IPS-18a (cell line): Measurements from ENCODE around the gene TMEM132C.

Experiments used
- H3K27ac ChIP-seq: one replicate; pipeline ENCODE4 v1.5.1; 2013; ENCODE audit warnings: low read length
- H3K27me3 ChIP-seq: one replicate; pipeline ENCODE4 v1.6.1; 2013; ENCODE audit warnings: mild to moderate bottlenecking, low read length; ENCODE audit not compliant: control insufficient read depth, insufficient read depth
- H3K36me3 ChIP-seq: one replicate; pipeline ENCODE4 v1.6.1; 2013; ENCODE audit warnings: low read depth, low read length; ENCODE audit not compliant: control insufficient read depth
- H3K4me1 ChIP-seq: one replicate; pipeline ENCODE4 v1.6.1; 2013; ENCODE audit warnings: low read depth, low read length; ENCODE audit not compliant: control insufficient read depth
- H3K4me3 ChIP-seq: one replicate; pipeline ENCODE4 v1.5.1; 2013; ENCODE audit warnings: low read length
- H3K9ac ChIP-seq: one replicate; pipeline ENCODE4 v1.6.1; 2013; ENCODE audit warnings: mild to moderate bottlenecking, low read length, moderate library complexity
- H3K9me3 ChIP-seq: one replicate; pipeline ENCODE4 v1.6.1; 2013; ENCODE audit warnings: low read depth, low read length; ENCODE audit not compliant: control insufficient read depth

The TMEM132C gene

GRCh38 chr12:128652136-128652751 lies 385.3 kb downstream of the TMEM132C start:
- Histone ChIP-seq H3K9me3 (peaks cover 15% of the 10 kb centered on the region), H3K27me3 (no peaks in the 10 kb centered on the region), H3K4me1 (no peaks in the 10 kb centered on the region), H3K27ac (no peak overlapping the region), H3K4me3 (no peak overlapping the region), H3K9ac (no peak overlapping the region), H3K36me3 (no peaks in the 10 kb centered on the region)

DNA sequence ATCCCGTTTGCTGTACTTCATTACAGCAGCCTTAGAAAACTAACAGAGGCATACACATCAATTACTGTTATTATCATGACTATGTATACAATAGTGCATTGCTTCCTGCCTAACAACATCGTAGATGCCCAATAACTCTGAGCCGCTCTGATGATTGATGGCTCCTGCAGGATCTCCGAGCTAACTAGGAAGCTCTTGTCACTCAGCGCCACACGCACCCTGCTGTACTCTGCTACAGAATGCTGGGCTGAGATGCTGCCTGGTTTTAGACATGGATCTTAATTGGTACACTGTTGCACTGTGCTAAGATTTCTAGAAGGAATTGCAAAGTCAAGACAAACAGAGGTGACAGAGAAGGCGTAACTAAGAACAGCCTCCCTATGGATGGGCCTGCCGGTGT lies 387.5 kb downstream of the TMEM132C start:
- no peak overlapping the region for H3K4me3 ChIP-seq
- H3K4me1 ChIP-seq = no peaks in the 10 kb centered on the region
- no peak overlapping the region for H3K9ac ChIP-seq
- no peaks in the 10 kb centered on the region for H3K36me3 ChIP-seq
- H3K9me3 ChIP-seq = peaks cover 15% of the 10 kb centered on the region
- H3K27me3 ChIP-seq = no peaks in the 10 kb centered on the region
- H3K27ac ChIP-seq = no peak overlapping the region

GRCh38 chr12:128657378-128657777 lies 390.4 kb downstream of the TMEM132C start:
- Histone ChIP-seq H3K27ac (no peak overlapping the region), H3K36me3 (no peaks in the 10 kb centered on the region), H3K27me3 (no peaks in the 10 kb centered on the region), H3K4me1 (no peaks in the 10 kb centered on the region), H3K4me3 (no peak overlapping the region), H3K9me3 (peaks cover 13% of the 10 kb centered on the region), H3K9ac (no peak overlapping the region)

DNA sequence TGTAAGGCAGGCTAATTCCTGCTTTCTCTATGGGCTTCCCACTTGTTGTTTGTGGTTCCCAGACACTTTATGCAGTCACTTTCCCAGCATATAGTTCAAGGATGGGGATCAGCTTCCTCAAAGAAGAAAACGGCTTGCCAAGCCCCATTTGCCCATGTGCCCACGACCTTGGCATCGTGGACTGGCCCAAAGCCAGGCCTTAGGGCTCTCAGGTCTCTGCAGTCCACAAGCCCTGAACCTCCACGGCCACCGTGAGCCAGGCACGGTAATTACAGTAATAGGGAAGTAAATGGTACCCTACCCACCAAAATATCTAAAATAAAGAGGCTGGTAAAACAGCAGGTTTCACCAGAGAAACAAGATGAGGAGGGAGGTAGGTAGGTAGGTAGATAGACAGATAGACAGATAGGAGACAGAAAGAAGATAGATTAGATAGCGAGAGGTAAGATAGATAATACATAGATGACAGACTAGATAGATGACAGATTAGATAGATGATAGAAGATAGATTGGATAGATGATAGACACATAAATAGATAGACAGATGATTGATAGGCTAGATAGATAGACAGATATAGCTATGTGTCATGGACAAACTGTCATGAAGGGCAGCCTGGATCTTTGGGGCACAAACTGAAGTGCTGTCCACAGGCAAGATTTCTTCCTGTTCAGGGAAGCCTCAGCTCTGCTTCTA lies 393.7 kb downstream of the TMEM132C start:
- no peaks in the 10 kb centered on the region for H3K36me3 ChIP-seq
- no peak overlapping the region for H3K27ac ChIP-seq
- H3K27me3 ChIP-seq = no peaks in the 10 kb centered on the region
- H3K9ac ChIP-seq = no peak overlapping the region
- peaks cover 29% of the 10 kb centered on the region for H3K9me3 ChIP-seq
- H3K4me1 ChIP-seq = no peaks in the 10 kb centered on the region
- H3K4me3 ChIP-seq = no peak overlapping the region

GRCh38 chr12:128661226-128661569 lies 394.2 kb downstream of the TMEM132C start:
- H3K27me3 ChIP-seq = no peaks in the 10 kb centered on the region
- H3K9me3 ChIP-seq = peaks cover 29% of the 10 kb centered on the region
- H3K9ac ChIP-seq = no peak overlapping the region

GRCh38 chr12:128662101-128662500 lies 395.1 kb downstream of the TMEM132C start:
- H3K36me3 ChIP-seq = no peaks in the 10 kb centered on the region
- H3K4me1 ChIP-seq = no peaks in the 10 kb centered on the region
- peaks cover 30% of the 10 kb centered on the region for H3K9me3 ChIP-seq
- no peak overlapping the region for H3K27ac ChIP-seq
- H3K4me3 ChIP-seq = no peak overlapping the region
- no peak overlapping the region for H3K9ac ChIP-seq
- H3K27me3 ChIP-seq = no peaks in the 10 kb centered on the region

More at GRCh38 chr12:128661226-128661569, 394.2 kb downstream of the TMEM132C start:
- Histone ChIP-seq H3K27ac (no peak overlapping the region), H3K4me1 (no peaks in the 10 kb centered on the region), H3K36me3 (no peaks in the 10 kb centered on the region), H3K4me3 (no peak overlapping the region)

DNA sequence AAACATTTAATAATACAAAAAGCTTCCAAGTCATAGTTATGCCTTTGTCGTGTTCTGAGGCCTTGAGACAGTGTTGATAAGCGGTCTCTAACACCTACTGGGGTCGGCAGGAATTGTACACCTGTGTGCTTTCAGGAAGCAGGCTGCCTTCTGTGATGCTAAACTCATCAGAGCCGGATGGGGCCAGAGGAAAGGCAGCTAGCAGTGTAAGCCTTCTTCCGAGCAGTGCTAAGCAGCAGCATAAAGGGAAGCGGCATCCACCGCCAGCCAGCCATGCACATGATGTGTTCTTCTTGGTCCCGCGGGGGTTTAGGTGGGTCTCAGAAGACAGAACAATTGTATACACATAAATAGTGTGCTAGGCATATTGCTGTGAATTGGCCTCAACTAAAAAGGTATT lies 397.5 kb downstream of the TMEM132C start:
- no peaks in the 10 kb centered on the region for H3K36me3 ChIP-seq

GRCh38 chr12:128667193-128667592 lies 400.2 kb downstream of the TMEM132C start:
- Histone ChIP-seq H3K27ac (no peak overlapping the region), H3K9ac (no peak overlapping the region), H3K9me3 (peaks cover 34% of the 10 kb centered on the region), H3K4me3 (no peak overlapping the region), H3K36me3 (no peaks in the 10 kb centered on the region), H3K27me3 (no peaks in the 10 kb centered on the region), H3K4me1 (no peaks in the 10 kb centered on the region)

More for the DNA sequence above, 397.5 kb downstream of the TMEM132C start:
- H3K27me3 ChIP-seq = no peaks in the 10 kb centered on the region
- no peak overlapping the region for H3K9ac ChIP-seq
- H3K9me3 ChIP-seq = peaks cover 33% of the 10 kb centered on the region
- H3K27ac ChIP-seq = no peak overlapping the region
- no peaks in the 10 kb centered on the region for H3K4me1 ChIP-seq
- no peak overlapping the region for H3K4me3 ChIP-seq

DNA sequence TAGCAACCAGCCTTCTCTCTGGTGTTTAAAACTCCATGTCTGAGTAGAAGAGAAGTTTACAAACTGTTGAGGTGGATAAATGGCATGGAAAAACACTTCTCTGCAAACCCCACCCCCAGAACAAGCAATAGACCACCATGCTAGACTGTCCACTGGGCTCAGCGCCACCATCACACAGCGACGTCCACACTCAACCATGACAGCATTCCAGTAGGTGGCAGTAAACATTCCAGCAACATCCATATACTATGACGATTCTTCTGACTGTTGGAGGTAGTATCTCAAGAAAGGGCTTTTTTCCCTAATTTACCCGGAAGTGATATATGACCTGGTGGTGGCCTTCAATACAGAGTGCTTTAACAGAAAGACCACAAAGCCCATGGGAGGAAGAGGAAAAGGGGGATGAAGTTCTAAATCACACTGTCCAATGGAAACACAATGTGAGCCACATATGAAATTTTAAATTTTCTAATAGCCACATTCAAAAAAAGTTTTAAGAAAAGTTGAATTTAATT lies 404.6 kb downstream of the TMEM132C start:
- no peaks in the 10 kb centered on the region for H3K27me3 ChIP-seq
- no peak overlapping the region for H3K9ac ChIP-seq
- peaks cover 20% of the 10 kb centered on the region for H3K9me3 ChIP-seq
- no peaks in the 10 kb centered on the region for H3K4me1 ChIP-seq
- H3K36me3 ChIP-seq = no peaks in the 10 kb centered on the region
- H3K27ac ChIP-seq = no peak overlapping the region
- H3K4me3 ChIP-seq = no peak overlapping the region

DNA sequence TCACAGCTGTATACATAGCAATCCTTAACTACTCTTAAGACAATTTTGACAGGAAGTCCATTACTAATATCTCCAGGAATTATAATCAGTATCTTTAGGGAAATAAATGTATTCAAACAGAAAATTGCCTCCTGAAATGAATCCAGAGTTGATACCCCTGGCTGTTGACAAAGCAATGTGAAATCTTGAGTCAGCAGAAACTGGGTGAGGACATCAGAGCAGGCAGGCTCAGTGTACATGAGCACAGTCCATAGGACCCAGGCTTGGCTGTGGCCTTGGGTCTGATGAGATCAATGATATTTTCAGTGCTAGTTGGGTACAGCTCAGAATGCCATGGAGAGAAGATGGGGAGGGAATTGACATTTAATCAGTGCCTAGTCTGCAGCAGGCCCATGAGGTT lies 405.5 kb downstream of the TMEM132C start:
- Histone ChIP-seq H3K9ac (no peak overlapping the region), H3K4me1 (no peaks in the 10 kb centered on the region), H3K36me3 (no peaks in the 10 kb centered on the region), H3K4me3 (no peak overlapping the region), H3K27ac (no peak overlapping the region), H3K27me3 (no peaks in the 10 kb centered on the region), H3K9me3 (peaks cover 16% of the 10 kb centered on the region)

DNA sequence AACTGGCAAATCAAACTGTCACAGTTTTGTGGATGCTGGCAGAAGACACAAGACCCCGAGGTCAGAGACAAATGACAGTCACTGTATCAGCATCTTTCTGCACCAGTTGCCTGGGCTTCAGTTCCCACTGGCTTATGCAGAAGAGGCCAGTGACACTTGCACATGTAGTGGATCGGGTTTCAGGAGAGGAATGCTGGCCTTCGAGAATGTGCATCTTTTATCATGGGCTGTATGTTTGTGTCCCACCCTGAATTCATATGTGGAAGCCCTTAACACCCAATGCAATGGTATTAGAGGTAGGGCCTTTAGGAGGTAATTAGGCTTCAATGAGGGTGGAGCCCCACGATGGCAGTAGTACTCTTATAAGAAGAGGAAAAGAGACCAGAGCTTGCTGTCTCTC lies 405.9 kb downstream of the TMEM132C start:
- Histone ChIP-seq H3K4me3 (no peak overlapping the region), H3K27ac (no peak overlapping the region), H3K36me3 (no peaks in the 10 kb centered on the region), H3K27me3 (no peaks in the 10 kb centered on the region), H3K4me1 (no peaks in the 10 kb centered on the region), H3K9ac (no peak overlapping the region), H3K9me3 (peaks cover 12% of the 10 kb centered on the region)

GRCh38 chr12:128675576-128675975 lies 408.6 kb downstream of the TMEM132C start:
- no peaks in the 10 kb centered on the region for H3K36me3 ChIP-seq
- H3K4me1 ChIP-seq = no peaks in the 10 kb centered on the region
- H3K9ac ChIP-seq = no peak overlapping the region
- peaks cover 19% of the 10 kb centered on the region for H3K9me3 ChIP-seq
- H3K27me3 ChIP-seq = no peaks in the 10 kb centered on the region
- no peak overlapping the region for H3K4me3 ChIP-seq
- no peak overlapping the region for H3K27ac ChIP-seq
